Muscle layer of colon (tissue), 2 donors: Measurements from ENCODE around the gene IRF9.

Source experiments
- H3K27ac ChIP-seq: one replicate; pipeline ENCODE4 v1.7.0; 2013; ENCODE audit warnings: low read depth, mild to moderate bottlenecking, low read length, moderate library complexity
- H3K27me3 ChIP-seq, 2 donors: one replicate each; pipeline ENCODE4 v1.7.0; 2013; ENCODE audit warnings: low read length in 2 of 2, mild to moderate bottlenecking in 2 of 2; ENCODE audit not compliant: insufficient read depth in 2 of 2, control insufficient read depth in 1 of 2
- H3K36me3 ChIP-seq: one replicate; pipeline ENCODE4 v1.7.0; 2013; ENCODE audit warnings: mild to moderate bottlenecking, low read length; ENCODE audit not compliant: insufficient read depth
- H3K4me1 ChIP-seq: one replicate; pipeline ENCODE4 v1.7.0; 2013; ENCODE audit warnings: mild to moderate bottlenecking, low read length; ENCODE audit not compliant: insufficient read depth
- H3K4me3 ChIP-seq, 2 donors: one replicate each; pipeline ENCODE4 v1.7.0; 2013; ENCODE audit warnings: low read length in 2 of 2, low read depth in 1 of 2, mild to moderate bottlenecking in 1 of 2, moderate library complexity in 1 of 2
- H3K9ac ChIP-seq: one replicate; pipeline ENCODE4 v1.7.0; 2013; ENCODE audit warnings: low read length
- H3K9me3 ChIP-seq: one replicate; pipeline ENCODE4 v1.7.0; 2013; ENCODE audit warnings: mild to moderate bottlenecking, low read length
- donor health status: abdominal sarcoma.
- donor health status: Adenocarcinoma of cecum.

Gene IRF9, protein sequence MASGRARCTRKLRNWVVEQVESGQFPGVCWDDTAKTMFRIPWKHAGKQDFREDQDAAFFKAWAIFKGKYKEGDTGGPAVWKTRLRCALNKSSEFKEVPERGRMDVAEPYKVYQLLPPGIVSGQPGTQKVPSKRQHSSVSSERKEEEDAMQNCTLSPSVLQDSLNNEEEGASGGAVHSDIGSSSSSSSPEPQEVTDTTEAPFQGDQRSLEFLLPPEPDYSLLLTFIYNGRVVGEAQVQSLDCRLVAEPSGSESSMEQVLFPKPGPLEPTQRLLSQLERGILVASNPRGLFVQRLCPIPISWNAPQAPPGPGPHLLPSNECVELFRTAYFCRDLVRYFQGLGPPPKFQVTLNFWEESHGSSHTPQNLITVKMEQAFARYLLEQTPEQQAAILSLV

GRCh38 chr14:24160850-24161804 is at the start of gene IRF9:
IRF9 (plus strand) TSS chr14:24161265; CDS start chr14:24162145, 880 bp downstream.
- Histone ChIP-seq H3K27ac (peak within 1 kb of the TSS; percentile 94), H3K9ac (peak within 1 kb of the TSS; percentile 91), H3K27me3 (no peaks in the 10 kb centered on the region), H3K9me3 (no peaks in the 10 kb centered on the region), H3K36me3 (peaks cover 66% of the 10 kb centered on the region), H3K4me3 (peak within 1 kb of the TSS; percentile 78 to 93), H3K4me1 (peaks cover 26% of the 10 kb centered on the region)

DNA sequence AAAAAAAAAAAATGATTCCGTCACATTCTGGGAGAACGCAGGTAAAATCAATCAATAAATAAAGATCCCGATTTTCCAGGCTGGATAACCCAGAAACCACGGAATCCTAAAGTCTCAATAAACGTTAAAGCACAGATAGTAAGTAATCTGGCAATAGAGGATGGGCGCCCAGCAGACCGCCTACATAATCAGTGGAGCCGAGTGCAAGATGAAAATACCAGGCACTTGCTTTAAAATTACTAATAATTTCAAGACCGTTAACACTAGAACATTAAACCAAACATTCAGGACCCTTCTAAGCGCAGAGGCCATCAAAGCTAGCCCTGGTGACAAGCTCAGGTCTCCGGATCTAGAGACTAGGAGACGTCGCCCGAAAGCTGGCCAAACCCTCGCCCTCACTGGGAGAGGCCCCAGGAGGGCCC is 47.7 kb upstream of the IRF9 start:
- peak overlapping the region; percentile 87 for H3K27ac ChIP-seq
- peaks cover 11% of the 10 kb centered on the region for H3K36me3 ChIP-seq
- H3K9ac ChIP-seq = peak overlapping the region; percentile 66
- peak overlapping the region; percentile 82 to 84 for H3K4me3 ChIP-seq
- no peaks in the 10 kb centered on the region for H3K9me3 ChIP-seq
- H3K4me1 ChIP-seq = peaks cover 25% of the 10 kb centered on the region
- H3K27me3 ChIP-seq = no peaks in the 10 kb centered on the region

- Histone ChIP-seq H3K4me3 (peak overlapping the region; percentile 82 to 84), H3K9ac (peak overlapping the region; percentile 66), H3K36me3 (peaks cover 17% of the 10 kb centered on the region), H3K27ac (peak overlapping the region; percentile 87), H3K27me3 (no peaks in the 10 kb centered on the region), H3K4me1 (peaks cover 20% of the 10 kb centered on the region), H3K9me3 (no peaks in the 10 kb centered on the region)
These were observed 47.1 kb upstream of the IRF9 start for GRCh38 chr14:24113801-24114531.

GRCh38 chr14:24114532-24115421 is 46.3 kb upstream of the IRF9 start, which contains the start of the genes DCAF11 and NRL:
DCAF11 (plus strand) TSS chr14:24114777; CDS start chr14:24115595, 818 bp downstream.
NRL (minus strand) TSS chr14:24114949; CDS start chr14:24082848, 32,101 bp downstream.
- Histone ChIP-seq H3K9me3 (no peaks in the 10 kb centered on the region), H3K4me1 (peaks cover 19% of the 10 kb centered on the region), H3K9ac (peak within 1 kb of the TSS; percentile 66), H3K27ac (peak within 1 kb of the TSS; percentile 93), H3K4me3 (peak within 1 kb of the TSS; percentile 84 to 87), H3K27me3 (no peaks in the 10 kb centered on the region), H3K36me3 (peaks cover 25% of the 10 kb centered on the region)

GRCh38 chr14:24115422-24116127 is 45.5 kb upstream of the IRF9 start:
- H3K27ac ChIP-seq = peak overlapping the region; percentile 93
- H3K27me3 ChIP-seq = no peaks in the 10 kb centered on the region
- H3K4me1 ChIP-seq = peaks cover 19% of the 10 kb centered on the region
- peak overlapping the region; percentile 84 to 87 for H3K4me3 ChIP-seq
- no peaks in the 10 kb centered on the region for H3K9me3 ChIP-seq
- peaks cover 28% of the 10 kb centered on the region for H3K36me3 ChIP-seq
- peak overlapping the region; percentile 59 for H3K9ac ChIP-seq

GRCh38 chr14:24116128-24116814 is 44.8 kb upstream of the IRF9 start:
- Histone ChIP-seq H3K27ac (no peak overlapping the region), H3K36me3 (peaks cover 35% of the 10 kb centered on the region), H3K4me1 (peaks cover 19% of the 10 kb centered on the region), H3K4me3 (peak overlapping the region in 1 of 2 donors; percentile 84), H3K9me3 (no peaks in the 10 kb centered on the region), H3K9ac (peak overlapping the region; percentile 59), H3K27me3 (no peaks in the 10 kb centered on the region)

DNA sequence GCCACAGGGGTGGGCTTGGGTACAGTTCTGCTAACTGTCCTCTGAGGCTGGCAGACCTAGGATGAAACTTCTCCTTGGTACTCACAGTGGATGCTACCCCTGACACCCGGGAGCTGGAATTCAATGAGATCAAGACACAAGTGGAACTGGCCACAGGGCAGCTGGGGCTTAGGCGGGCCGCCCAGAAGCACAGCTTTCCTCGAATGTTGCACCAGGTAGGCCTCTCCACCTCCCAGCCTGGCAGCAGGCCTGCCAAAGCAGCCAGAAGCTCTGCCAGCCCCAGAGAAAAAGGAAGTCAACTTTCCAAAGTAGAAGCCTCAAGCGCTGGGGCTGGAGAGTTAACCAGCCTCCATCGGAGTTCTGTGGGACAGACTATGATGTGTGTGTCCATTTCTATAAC is 43.9 kb upstream of the IRF9 start:
- Histone ChIP-seq H3K27ac (no peak overlapping the region), H3K9me3 (no peaks in the 10 kb centered on the region), H3K9ac (no peak overlapping the region), H3K36me3 (peaks cover 41% of the 10 kb centered on the region), H3K4me3 (no peak overlapping the region), H3K4me1 (peaks cover 19% of the 10 kb centered on the region), H3K27me3 (no peaks in the 10 kb centered on the region)

GRCh38 chr14:24119691-24120090 is 41.4 kb upstream of the IRF9 start:
- H3K9me3 ChIP-seq = no peaks in the 10 kb centered on the region
- H3K4me3 ChIP-seq = no peak overlapping the region
- H3K9ac ChIP-seq = no peak overlapping the region
- no peak overlapping the region for H3K27ac ChIP-seq
- H3K36me3 ChIP-seq = peaks cover 54% of the 10 kb centered on the region
- H3K27me3 ChIP-seq = no peaks in the 10 kb centered on the region
- peaks cover 16% of the 10 kb centered on the region for H3K4me1 ChIP-seq

DNA sequence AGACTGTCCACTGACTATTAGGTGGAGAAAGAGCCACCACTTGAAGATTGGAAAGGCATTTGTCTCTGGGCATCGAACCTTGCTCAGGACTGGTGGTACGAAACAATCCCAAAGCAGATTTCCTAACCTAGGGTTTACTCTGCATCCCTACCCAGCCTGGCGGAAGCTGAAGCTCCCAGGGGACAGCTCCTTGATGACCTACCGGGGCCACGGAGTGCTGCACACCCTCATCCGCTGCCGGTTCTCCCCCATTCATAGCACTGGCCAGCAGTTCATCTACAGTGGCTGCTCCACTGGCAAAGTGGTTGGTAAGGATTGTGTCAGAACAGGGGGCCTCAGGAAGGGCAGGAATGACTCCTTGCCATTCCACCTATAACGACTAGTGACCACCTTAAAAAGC is 39.9 kb upstream of the IRF9 start:
- H3K9me3 ChIP-seq = no peaks in the 10 kb centered on the region
- no peaks in the 10 kb centered on the region for H3K27me3 ChIP-seq
- no peak overlapping the region for H3K27ac ChIP-seq
- no peak overlapping the region for H3K9ac ChIP-seq
- peaks cover 6% of the 10 kb centered on the region for H3K4me1 ChIP-seq
- no peak overlapping the region for H3K4me3 ChIP-seq
- H3K36me3 ChIP-seq = peaks cover 54% of the 10 kb centered on the region
